H1 (cell line): Measurements from ENCODE around the gene RCE1. TPM values are rescaled to one million over a fixed set of nuclear protein-coding genes. Genes with fewer than 3 reads are reported as not detected.

ENCODE experiments used
- BCL11A ChIP-seq, 2 experiments: IDR thresholded peaks; one replicate each; pipeline ENCODE4 v1.6.1; 2011; ENCODE audit warnings: low read depth in 2 of 2, low read length in 2 of 2, mild to moderate bottlenecking in 2 of 2
- BRCA1 ChIP-seq: IDR thresholded peaks from 2 replicates; pipeline ENCODE4 v1.6.1; 2012; ENCODE audit warnings: low read depth, low read length, improper control_type of control experiment
- CHD7 ChIP-seq: fragments of 300-600 bp; sonication (generic); IDR thresholded peaks from 2 replicates; pipeline ENCODE4 v1.7.1; 2012; ENCODE audit warnings: low read length, moderate library complexity, mild to moderate bottlenecking, inconsistent platforms; ENCODE audit not compliant: insufficient replicate concordance
- EP300 ChIP-seq, 2 experiments: IDR thresholded peaks; 1 replicate in 1 of 2; 2 replicates in 1 of 2; pipeline ENCODE4 v1.6.1; 2011 to 2012; ENCODE audit warnings: low read depth in 2 of 2, low read length in 2 of 2, mild to moderate bottlenecking in 2 of 2, borderline replicate concordance in 1 of 2, inconsistent platforms in 1 of 2, moderate library complexity in 1 of 2
- HDAC2 ChIP-seq, 2 experiments: fragments of 300-600 bp in 1 of 2; sonication (generic) in 1 of 2; IDR thresholded peaks; 2 replicates each; pipeline ENCODE4 v1.6.1; 2011 to 2012; ENCODE audit warnings: low read depth in 2 of 2, low read length in 2 of 2, mild to moderate bottlenecking in 2 of 2, moderate library complexity in 2 of 2, borderline replicate concordance in 1 of 2, inconsistent platforms in 1 of 2
- NANOG ChIP-seq: IDR thresholded peaks from 2 replicates; pipeline ENCODE4 v1.6.1; 2011; ENCODE audit warnings: low read length, low read depth, mild to moderate bottlenecking, inconsistent platforms; ENCODE audit not compliant: insufficient read depth, poor library complexity, severe bottlenecking
- RAD21 ChIP-seq, 2 experiments: IDR thresholded peaks in 1 of 2; conservative IDR thresholded peaks in 1 of 2; 2 replicates each; pipeline ENCODE4 v1.6.1; 2011; ENCODE audit warnings: low read depth in 2 of 2, low read length in 2 of 2, improper control_type of control experiment in 1 of 2, inconsistent platforms in 1 of 2, mild to moderate bottlenecking in 1 of 2, moderate library complexity in 1 of 2
- RBBP5 ChIP-seq: IDR thresholded peaks from 2 replicates; pipeline ENCODE4 v1.7.1; 2012; ENCODE audit warnings: low read depth, mild to moderate bottlenecking, inconsistent platforms, low read length, moderate library complexity, borderline replicate concordance
- SRF ChIP-seq: IDR thresholded peaks from 2 replicates; pipeline ENCODE4 v1.6.1; 2011; ENCODE audit warnings: mild to moderate bottlenecking, low read depth, low read length, moderate library complexity
- polyA plus RNA-seq, 7 experiments: library from polyadenylated mRNA; depleted of rRNA in 3 of 7; stranded (reverse) in 5 of 7; unstranded in 2 of 7; fragments of >200 nt in 5 of 7; fragments of 200-250 nt in 2 of 7; gene quantifications; 1 replicate in 5 of 7; 2 replicates in 1 of 7; 4 replicates in 1 of 7; pipeline versions ENCODE4 v1.2.1 to v1.2.3, GENCODE V29; 2011 to 2013; ENCODE audit warnings: missing spikeins in 2 of 7, mixed read lengths in 2 of 7
- total RNA-seq: library from RNA; stranded (reverse); fragmentation: NEBNext Ultra II Directional; extraction: Animal tissue kit (Norgen Biotek cat#: 25700); gene quantifications from 2 replicates; pipeline ENCODE4 v1.2.1, GENCODE V29; 2021

The RCE1 gene
- total and polyA plus RNA-seq, 2 of the 8 experiments (the other 6 are each of a cell fraction or from before 2014, with no cell fraction given), result 35.8 to 84.8 TPM

- TF ChIP-seq CHD7, result no peak
- TF ChIP-seq RAD21 (IDR thresholded peaks at IDR 0.05 in 1 of 2, conservative IDR thresholded peaks at IDR 0.05 in 1 of 2; ENCODE audit: low read depth in 2 of 2, low read length in 2 of 2), result no peak
- TF ChIP-seq EP300 (IDR thresholded peaks at IDR 0.05; ENCODE audit: borderline replicate concordance in 1 of 2, low read depth in 2 of 2, low read length in 2 of 2), result no peak
- TF ChIP-seq SRF, result no peak
- no peak for TF ChIP-seq RBBP5
- TF ChIP-seq BCL11A (IDR thresholded peaks at IDR 0.05; ENCODE audit: low read depth in 2 of 2, low read length in 2 of 2), result no peak
- no peak for TF ChIP-seq HDAC2 (IDR thresholded peaks at IDR 0.05; ENCODE audit: borderline replicate concordance in 1 of 2, low read depth in 2 of 2, low read length in 2 of 2)
- TF ChIP-seq BRCA1, result no peak
- no peak for TF ChIP-seq NANOG
Observed at GRCh38 chr11:66861774-66862558, 18.7 kb downstream of the RCE1 start (continued).
